GM21515 (cell line): ENCODE measurements around the gene KIAA1328.

Experiments
- ATAC-seq: cut with Tn5 transposase; IDR thresholded peaks from one replicate; pipeline ENCODE4 v1.9.1; 2021; ENCODE audit not compliant: unreplicated experiment

KIAA1328 gene

GRCh38 chr18:37188016-37188791 lies 359.3 kb downstream of the KIAA1328 start:
- ATAC-seq, result no peak

- no peak for ATAC-seq
Measured at GRCh38 chr18:37199741-37200140, 370.8 kb downstream of the KIAA1328 start.

GRCh38 chr18:37207343-37207742 lies 378.4 kb downstream of the KIAA1328 start:
- no peak for ATAC-seq

GRCh38 chr18:37210781-37211180 lies 381.9 kb downstream of the KIAA1328 start:
- ATAC-seq, result no peak

GRCh38 chr18:37218022-37218590 lies 389.2 kb downstream of the KIAA1328 start:
- no peak for ATAC-seq

- no peak for ATAC-seq
Measured at GRCh38 chr18:37219257-37219656, 390.3 kb downstream of the KIAA1328 start.

- ATAC-seq, result no peak
Measured at GRCh38 chr18:37222354-37222998, 393.5 kb downstream of the KIAA1328 start.

- ATAC-seq, result no peak
Measured at GRCh38 chr18:37222999-37223378, 394.1 kb downstream of the KIAA1328 start.

GRCh38 chr18:37225279-37225678 lies 396.4 kb downstream of the KIAA1328 start:
- ATAC-seq, result no peak

- ATAC-seq, result no peak
Measured at GRCh38 chr18:37230768-37231167, 401.8 kb downstream of the KIAA1328 start.

GRCh38 chr18:37231251-37231650 lies 402.3 kb downstream of the KIAA1328 start:
- ATAC-seq, result no peak

GRCh38 chr18:37235583-37235982 lies 406.7 kb downstream of the KIAA1328 start:
- ATAC-seq, result no peak

GRCh38 chr18:37238282-37239108 lies 409.6 kb downstream of the KIAA1328 start:
- ATAC-seq, result no peak

- ATAC-seq, result no peak
Measured at GRCh38 chr18:37242091-37242490, 413.2 kb downstream of the KIAA1328 start.

- ATAC-seq, result no peak
Measured at GRCh38 chr18:37242826-37243560, 414.1 kb downstream of the KIAA1328 start.

- ATAC-seq, result no peak
Measured at GRCh38 chr18:37243741-37244140, 414.8 kb downstream of the KIAA1328 start.

GRCh38 chr18:37244618-37245017 lies 415.7 kb downstream of the KIAA1328 start:
- no peak for ATAC-seq

- ATAC-seq, result no peak
Measured at GRCh38 chr18:37246779-37247340, 417.9 kb downstream of the KIAA1328 start.

GRCh38 chr18:37247497-37248161 lies 418.7 kb downstream of the KIAA1328 start:
- ATAC-seq, result no peak

- no peak for ATAC-seq
Measured at GRCh38 chr18:37248281-37248680, 419.4 kb downstream of the KIAA1328 start.
